NOMO-1 treated with dmso at 0.1 percent for 144 hours (cell line): ENCODE measurements around the gene PGM2.

Experiments used
- DNase-seq: peaks from one replicate; lab custom pipeline; 2025; ENCODE audit not compliant: unreplicated experiment; lab: John Stamatoyannopoulos, UW

The PGM2 gene

GRCh38 chr4:37860266-37860665, 33.8 kb downstream of the PGM2 start:
- DNase-seq, result no peak

DNA sequence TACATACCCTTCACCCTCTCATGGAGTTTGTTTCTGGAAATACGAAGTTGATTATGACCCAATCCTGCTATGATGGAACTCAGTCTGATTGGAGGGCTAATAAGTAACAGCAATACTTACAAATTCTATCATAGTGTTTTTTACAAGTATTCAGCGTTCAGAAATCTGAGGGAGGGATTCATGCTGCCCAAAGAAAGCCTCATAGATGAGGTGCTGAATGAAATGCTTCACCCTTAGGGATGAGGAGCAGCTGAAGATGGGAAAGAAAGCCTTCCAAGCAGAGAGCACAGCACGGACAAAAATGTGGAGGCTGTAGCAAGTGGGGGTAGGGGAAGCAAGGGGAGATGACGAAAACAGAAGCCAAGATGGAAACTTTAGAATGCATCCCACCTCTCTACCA, 36.5 kb downstream of the PGM2 start:
- DNase-seq, result no peak

- peak; percentile 59 for DNase-seq
Observed at GRCh38 chr4:37864786-37865185, 38.3 kb downstream of the PGM2 start.

DNA sequence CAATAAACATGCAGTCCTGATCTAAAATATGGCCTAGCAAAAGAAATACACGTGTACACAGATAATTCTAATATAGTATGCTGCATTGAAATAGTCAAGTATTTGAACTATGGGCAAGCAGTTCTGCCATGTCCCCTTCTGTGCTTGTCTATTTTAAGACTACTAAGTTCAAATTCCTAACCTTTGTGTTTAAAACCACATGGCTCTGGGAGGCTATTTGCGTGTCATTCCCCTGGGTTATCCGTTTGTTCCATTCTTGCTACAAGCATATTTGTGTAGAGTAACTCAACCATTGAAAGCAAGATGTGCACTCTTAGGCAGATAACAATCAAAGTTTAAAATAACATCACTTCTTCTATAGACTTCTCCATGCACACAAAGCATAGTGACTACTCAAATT, 39.0 kb downstream of the PGM2 start:
- no peak for DNase-seq

- DNase-seq, result no peak
Observed at GRCh38 chr4:37867102-37867501, 40.6 kb downstream of the PGM2 start.

GRCh38 chr4:37868238-37868637, 41.8 kb downstream of the PGM2 start:
- DNase-seq, result no peak

DNA sequence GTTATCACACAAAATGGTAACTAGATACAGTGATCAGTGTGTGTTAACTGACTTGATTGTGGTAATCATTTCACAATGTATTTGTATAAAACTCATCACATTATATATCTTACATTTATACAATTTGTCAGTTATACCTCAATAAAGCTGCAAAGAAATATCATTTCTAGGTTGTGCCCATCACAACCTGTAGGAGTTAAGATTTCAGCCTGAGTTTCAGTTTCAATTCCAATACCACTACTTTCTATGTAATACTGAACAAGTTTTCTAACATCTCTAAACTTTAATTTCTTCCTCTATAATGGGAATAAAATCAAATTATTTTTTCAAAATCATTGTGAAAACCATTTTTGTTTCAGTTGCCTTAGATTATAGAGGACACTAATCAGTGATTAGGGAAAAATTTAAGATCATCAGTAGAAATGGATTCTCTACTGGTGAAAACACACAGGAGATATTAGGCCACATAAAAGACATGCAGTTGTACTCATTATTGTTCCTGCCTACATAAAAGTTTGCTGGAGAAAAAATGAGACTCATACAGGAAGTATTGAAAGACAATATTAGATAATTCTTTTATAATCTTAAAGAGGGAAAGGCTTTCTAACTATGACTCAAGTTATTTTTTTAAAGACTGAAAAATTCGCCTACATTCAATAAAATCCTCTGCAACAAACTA, 46.0 kb downstream of the PGM2 start:
- DNase-seq, result no peak

DNA sequence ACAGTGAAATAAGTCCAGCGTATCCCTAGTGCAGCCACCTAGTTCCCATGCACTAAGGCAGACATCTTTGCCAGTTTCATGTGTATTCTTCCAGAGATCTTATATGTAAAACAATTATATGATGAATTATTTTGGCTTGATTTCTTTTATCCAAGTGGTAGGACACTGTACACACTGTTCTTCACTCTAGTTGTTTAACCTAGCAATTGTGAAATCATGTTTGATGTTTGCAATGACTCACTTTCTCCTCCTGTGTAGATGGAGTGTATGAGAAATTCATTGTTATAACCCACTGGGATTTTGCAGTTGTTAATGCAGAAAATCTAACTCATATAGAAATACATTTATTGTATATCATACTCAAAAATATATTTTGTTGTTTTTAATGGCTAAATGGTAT, 46.9 kb downstream of the PGM2 start:
- no peak for DNase-seq

DNA sequence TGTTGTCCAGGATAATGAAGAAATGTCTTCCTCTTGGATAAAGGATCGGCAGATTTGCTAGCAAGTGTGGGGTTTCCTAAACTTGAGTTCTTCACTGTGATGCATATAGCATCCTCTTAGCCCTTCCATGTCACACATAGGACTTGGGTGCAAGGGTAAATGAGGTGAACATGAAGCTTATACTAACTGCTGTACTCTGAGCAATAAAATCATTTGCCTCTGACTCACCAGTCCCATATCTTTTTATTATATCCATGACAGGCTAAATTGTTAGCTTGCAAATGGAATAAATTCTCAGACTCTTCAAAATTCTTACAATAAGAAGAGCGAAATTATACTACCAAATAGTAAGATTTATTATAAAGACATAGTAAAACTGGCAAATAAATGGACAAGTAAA, 49.7 kb downstream of the PGM2 start:
- no peak for DNase-seq

GRCh38 chr4:37879365-37879764, 52.9 kb downstream of the PGM2 start:
- peak; percentile 60 for DNase-seq

DNA sequence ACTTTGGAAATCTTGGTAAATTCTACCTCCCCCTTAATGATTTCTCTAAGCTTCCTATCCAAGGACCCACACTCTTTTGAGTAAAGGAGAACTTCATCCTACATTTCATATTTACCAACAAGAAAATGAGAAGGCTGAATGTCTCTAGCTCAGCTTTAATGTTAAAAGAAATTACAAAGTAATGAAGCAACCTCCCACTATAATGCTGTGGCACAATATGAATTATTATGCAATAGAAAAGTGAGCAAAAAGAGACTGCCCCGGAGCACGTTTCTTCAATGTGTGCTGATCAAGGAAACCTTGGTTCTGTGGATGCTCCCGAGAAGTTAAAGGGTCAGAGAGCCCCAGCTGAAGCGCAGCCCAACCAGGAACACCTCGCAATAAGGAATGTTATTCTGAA, 55.3 kb downstream of the PGM2 start:
- DNase-seq, result no peak

- no peak for DNase-seq
Observed at GRCh38 chr4:37882665-37883296, 56.3 kb downstream of the PGM2 start.

- DNase-seq, result no peak
Observed at GRCh38 chr4:37884855-37885487, 58.5 kb downstream of the PGM2 start.

- DNase-seq, result peak; percentile 47
Observed at GRCh38 chr4:37885496-37885895, 59.0 kb downstream of the PGM2 start.

GRCh38 chr4:37889849-37890800, 63.6 kb downstream of the PGM2 start:
- no peak for DNase-seq

- DNase-seq, result peak; percentile 22
Observed at GRCh38 chr4:37890801-37891259, 64.3 kb downstream of the PGM2 start, which contains the start of gene TBC1D1. TBC1D1 (plus strand) TSS chr4:37891084; CDS start chr4:37902096, 11,012 bp downstream.

DNA sequence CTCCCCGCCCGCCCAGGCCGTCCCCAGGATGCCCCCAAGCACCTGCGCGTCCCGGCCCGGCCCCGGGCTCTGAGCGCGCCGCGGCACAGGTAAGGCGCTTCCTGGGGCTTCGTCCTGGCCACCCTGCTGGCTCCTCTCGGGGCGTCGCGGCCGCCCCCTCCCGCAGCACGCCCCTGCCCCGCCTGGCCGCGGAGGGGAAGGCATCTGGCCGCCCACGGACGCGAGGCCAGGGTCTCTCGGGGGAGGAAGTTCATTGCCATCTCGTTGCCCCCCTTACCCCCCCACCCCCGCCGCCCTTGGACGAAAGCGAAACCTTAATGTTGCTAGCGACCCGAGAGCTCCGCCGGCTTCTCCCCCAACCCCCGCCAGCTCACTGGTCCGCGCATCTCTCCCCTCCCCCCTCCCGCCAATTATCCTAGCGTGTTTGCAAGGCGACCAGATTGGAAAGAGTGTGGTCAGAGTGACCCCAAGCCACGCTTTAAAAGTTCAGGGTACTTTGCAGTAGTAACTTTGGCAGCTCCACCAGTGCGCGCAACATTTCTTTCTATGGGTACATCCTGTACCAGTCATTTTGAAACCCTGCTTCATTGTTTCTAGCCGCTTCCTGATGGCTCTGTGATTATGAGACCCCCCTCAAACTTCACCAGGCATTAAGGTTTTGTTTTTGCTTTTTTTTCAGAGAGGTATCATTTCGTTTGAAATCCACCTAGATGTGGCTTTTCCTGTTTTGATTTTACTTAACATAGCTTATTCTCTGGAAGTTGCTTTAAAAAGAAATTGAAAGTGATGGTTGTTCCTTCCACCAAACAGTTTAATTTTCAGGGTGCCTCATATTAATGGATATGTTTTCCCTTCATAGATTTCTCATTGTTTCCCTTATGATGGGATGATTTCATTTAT, 65.0 kb downstream of the PGM2 start:
- no peak for DNase-seq

DNA sequence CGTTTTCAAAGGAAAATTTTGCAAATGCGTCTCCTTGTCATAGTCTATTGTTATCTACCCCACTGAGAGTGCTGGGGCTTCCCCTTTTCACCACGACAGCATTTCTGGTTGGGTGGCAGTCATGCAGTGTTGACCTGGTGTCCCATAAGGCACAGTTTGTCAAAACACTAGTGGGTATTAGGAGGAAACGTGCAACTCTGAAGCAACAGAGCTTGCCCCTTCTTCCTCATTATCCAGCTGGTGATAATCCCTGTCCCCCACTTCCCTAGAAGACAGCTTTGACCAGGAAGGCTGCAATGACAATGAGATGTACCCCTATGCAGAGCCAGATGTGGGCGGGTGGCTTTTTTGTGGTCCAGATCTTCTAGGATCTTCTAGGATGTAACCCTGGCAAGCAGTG, 66.2 kb downstream of the PGM2 start:
- DNase-seq, result no peak

DNA sequence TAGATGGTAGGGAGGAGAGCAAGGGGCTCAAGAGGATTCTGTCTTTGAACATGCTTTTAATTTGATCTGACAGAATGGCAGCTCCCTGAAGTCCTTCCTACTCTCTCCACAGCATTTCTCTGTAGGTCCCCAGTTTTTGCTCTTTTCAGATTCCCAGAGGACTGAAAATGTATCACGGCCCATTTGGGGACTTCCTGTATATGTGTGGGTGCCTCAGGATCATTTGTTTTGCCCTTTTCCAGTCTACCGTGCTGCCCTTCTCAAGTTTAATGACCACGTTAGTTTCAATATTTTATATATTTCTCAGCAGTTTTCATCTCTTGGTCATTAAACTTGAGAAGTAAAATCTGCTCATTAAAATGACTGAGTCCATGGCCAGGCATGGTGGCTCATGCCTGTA, 66.7 kb downstream of the PGM2 start:
- DNase-seq, result no peak

DNA sequence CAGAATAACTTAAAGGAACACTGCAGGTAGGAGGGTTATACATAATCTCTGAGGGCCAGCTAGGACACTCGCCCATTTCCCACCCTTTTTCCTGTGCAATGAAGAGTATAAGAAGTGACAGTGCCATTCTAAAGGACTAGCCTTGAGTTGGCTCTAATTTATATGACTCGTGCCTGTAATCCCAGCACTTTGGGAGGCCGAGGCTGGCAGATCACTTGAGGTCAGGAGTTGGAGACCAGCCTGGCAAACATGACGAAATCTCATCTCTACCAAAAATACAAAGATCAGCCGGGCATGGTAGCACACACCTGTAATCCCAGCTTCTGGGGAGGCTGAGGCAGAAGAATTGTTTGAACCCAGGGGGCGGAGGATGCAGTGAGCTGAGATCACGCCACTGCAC, 68.8 kb downstream of the PGM2 start:
- no peak for DNase-seq
